Head of caudate nucleus (tissue), 42 donors: ENCODE results near the gene CRTC3.
"Not testable (repeated sequence)": the region's sequence is repeated elsewhere in the genome, so short reads cannot be mapped to it uniquely, and the experiment has no call there.

Experiments used
- DNase-seq, 42 donors: peaks; one replicate each; pipeline versions ENCODE4 v3.0.0 to v3.0.0-alpha.2; 2020 to 2021; ENCODE audit warnings: mixed read lengths in 7 of 42
- intact Hi-C: fragments of 100-400 bp; cut with DNase I; formaldehyde crosslinking; loops from one replicate; pipeline ENCODE4 v1.15.0; 2022

Gene CRTC3

DNA sequence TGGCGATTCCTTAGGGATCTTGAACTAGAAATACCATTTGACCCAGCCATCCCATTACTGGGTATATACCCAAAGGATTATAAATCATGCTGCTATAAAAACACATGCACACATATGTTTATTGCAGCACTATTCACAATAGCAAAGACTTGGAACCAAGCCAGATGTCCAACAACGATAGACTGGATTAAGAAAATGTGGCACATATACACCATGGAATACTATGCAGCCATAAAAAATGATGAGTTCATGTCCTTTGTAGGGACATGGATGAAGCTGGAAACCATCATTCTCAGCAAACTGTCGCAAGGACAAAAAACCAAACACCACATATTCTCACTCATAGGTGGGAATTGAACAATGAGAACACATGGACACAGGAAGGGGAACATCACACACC, 107.3 kb downstream of the CRTC3 start:
- DNase-seq, intact Hi-C loops: not testable (repeated sequence)

- intact Hi-C loops, result no loop called here
- DNase-seq, result no peak
Measured at GRCh38 chr15:90637693-90638092, 108.0 kb downstream of the CRTC3 start.

GRCh38 chr15:90638201-90638691, 108.5 kb downstream of the CRTC3 start:
- intact Hi-C loops, result no loop called here
- no peak for DNase-seq

- DNase-seq, result no peak
- intact Hi-C loops, result no loop called here
Measured at GRCh38 chr15:90638963-90639362, 109.2 kb downstream of the CRTC3 start.

DNA sequence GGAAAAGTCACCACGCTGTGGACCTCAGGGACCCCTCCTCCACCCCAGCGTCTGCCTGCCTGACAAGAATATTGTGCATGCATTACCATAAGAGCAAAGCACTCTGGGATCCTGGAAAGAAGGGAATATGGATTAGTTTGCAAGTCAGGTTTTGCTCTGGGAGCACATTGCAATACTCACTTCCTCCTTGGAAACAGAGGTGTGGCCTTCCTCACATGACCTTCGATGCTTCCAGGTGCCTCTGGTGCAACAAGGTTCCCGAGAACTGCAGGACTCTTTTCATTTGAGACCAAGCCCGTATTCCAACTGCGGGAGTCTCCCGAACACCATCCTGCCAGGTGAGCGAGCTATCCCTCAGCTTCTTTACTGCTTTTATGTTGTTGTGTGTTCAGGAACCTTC, 111.1 kb downstream of the CRTC3 start:
- DNase-seq, result no peak
- intact Hi-C loops, result no loop called here

DNA sequence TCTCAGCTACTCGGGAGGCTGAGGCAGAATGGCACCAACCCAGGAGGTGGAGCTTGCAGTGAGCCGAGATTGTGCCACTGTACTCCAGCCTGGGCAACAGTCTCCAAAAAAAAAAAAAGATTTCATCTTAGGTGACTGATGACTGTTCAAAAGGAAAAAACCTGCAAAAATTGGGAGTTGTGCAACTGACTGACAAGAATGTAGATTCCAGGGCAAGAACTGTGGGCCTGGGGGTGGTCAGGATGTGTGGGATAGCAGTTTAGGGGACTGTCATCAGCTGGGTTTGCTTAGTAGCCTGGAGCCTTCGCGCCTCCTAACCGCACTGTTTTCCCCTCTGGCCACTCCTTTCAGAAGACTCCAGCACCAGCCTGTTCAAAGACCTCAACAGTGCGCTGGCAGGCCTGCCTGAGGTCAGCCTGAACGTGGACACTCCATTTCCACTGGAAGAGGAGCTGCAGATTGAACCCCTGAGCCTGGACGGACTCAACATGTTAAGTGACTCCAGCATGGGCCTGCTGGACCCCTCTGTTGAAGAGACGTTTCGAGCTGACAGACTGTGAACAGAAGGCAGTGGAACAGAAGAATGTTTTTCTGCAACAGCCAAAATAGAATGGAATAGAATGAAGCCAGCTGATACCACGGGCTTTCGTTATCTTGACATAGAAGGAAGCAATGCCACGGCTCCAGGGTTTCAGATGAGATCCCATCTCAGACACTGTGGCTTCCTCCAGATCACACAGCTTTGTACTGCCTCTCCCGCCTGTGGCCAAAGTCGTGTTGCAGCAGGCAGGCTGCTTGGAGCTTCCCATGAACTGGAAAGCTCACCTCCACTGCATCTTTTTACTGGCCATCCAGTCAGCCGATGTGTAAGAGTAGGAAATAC, 112.1 kb downstream of the CRTC3 start:
- no peak for DNase-seq
- intact Hi-C loops, result no loop called here

DNA sequence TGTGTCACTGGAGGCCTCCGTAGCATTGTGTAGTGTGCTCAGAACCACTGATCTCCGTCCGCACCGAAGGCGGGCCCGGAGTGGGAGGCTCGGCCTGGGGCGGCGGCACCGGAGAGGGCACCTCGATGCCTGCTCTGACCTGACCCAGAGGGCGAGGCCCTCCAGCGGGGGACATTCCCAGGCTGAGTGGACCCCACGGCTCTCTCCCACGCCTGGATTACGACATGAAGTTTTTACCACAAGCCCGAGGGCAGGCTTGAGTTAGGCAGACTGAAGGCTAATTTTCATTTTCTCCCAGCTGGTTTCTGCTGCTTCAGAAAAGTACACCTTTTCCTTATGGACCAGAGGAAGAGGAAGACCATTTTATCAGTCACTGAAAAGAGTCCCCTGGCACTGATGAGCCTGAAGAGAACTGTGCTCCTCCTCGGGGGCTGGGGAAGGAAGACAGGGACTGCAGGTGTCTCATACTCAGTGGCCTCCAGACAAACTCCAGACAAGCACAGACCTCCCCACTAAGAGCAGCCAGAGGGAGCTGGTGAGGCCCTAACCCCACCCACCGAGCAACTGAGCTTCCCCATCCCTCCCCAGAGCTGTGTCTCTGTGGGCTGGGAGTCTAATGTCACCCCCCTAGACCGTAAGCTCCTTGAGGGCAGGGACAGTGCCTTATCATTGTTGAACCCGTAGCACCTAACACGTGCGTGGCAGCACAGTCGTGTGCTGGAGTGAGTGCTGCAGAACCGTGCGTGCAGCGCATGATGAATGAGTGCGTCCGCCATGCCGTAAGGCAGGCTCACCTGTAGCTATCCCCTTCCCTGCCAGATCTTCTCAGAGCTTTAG, 113.0 kb downstream of the CRTC3 start:
- DNase-seq, result no peak
- intact Hi-C loops, result no loop called here

DNA sequence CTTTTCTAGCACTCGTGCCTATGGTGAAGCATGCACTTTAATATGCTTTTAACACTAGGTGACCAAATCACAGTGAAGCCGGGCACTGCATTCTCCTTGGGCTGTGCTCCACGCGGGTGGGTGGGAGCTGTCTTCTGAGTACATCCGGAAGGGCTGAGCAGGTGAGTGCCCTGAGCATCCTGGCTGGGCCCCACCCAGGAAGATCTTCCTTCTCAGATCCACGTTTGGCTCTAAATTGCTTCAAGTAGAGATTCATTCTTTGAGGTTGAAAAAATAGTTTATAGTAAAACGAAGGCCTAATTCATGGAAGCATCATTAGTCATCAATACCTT, 113.5 kb downstream of the CRTC3 start:
- intact Hi-C loops, result no loop called here
- no peak for DNase-seq

DNA sequence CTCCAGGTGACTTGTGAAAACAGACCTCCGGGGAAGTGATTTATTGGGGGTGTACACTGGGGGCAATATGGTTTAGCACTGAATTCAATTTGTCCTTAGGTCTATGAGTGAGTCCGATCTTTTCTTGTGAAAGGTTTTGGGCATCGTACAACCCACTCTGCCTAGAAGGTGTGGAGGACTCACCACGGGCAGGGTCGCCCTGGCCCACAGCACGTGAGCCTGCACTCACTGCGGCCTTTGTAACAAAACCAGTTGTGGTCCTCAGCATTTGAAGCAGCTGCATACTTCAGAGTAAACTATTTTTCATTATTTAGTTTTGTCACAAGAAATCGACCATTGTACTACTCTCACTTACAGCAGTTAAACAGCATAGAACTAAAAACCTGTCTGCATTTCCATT, 114.8 kb downstream of the CRTC3 start:
- intact Hi-C loops, result no loop called here
- DNase-seq, result no peak

- intact Hi-C loops, result loop anchor here (5.0 kb wide), 1 partner anchor 287 kb away; the partner anchor contains the start of gene HDDC3
- peak in 1 of 42 donors; percentile 27 for DNase-seq
Measured at GRCh38 chr15:90644952-90645725, 115.4 kb downstream of the CRTC3 start.

- DNase-seq, result peak in 1 of 42 donors; percentile 22
- intact Hi-C loops, result loop anchor here (5.0 kb wide), 1 partner anchor 286 kb away; the partner anchor contains the start of gene HDDC3
Measured at GRCh38 chr15:90645873-90646575, 116.3 kb downstream of the CRTC3 start.

GRCh38 chr15:90646662-90647305, 117.1 kb downstream of the CRTC3 start:
- peak in 1 of 42 donors; percentile 20 for DNase-seq
- intact Hi-C loops, result loop anchor here (5.0 kb wide), 1 partner anchor 286 kb away; the partner anchor contains the start of gene HDDC3

GRCh38 chr15:90647326-90647725, 117.6 kb downstream of the CRTC3 start:
- DNase-seq, result peak in 1 of 42 donors; percentile 9
- intact Hi-C loops, result loop anchor here (5.0 kb wide), 1 partner anchor 285 kb away; the partner anchor contains the start of gene HDDC3

- DNase-seq, result peak in 36 of 42 donors; percentile 24 to 90 (median 68)
- intact Hi-C loops, result loop anchor here (2.0 to 5.0 kb wide), 2 partner anchors 236 to 284 kb away; partner anchors contain the start of genes FES and HDDC3
Measured at GRCh38 chr15:90648137-90649070, 118.7 kb downstream of the CRTC3 start.

GRCh38 chr15:90650117-90650955, 120.6 kb downstream of the CRTC3 start:
- no peak for DNase-seq
- intact Hi-C loops, result no loop called here
